Keratinocyte (primary cell): ENCODE measurements around the gene TMEM54.

Source experiments
- EZH2 ChIP-seq: IDR thresholded peaks from one replicate; pipeline ENCODE4 v1.6.1; 2012; ENCODE audit warnings: inconsistent platforms, mild to moderate bottlenecking, low read length, moderate library complexity
- TF ChIP-seq, protein P1 (sequence below), 3 experiments: IDR thresholded peaks in 1 of 3; conservative IDR thresholded peaks in 1 of 3; optimal IDR thresholded peaks in 1 of 3; 2 replicates in 2 of 3; 3 replicates in 1 of 3; pipeline versions ENCODE3 to v1.5.1; 2011; ENCODE audit warnings: low read length in 3 of 3, mild to moderate bottlenecking in 3 of 3, moderate library complexity in 2 of 3, control low read depth in 1 of 3, inconsistent platforms in 1 of 3; ENCODE audit not compliant: insufficient read depth in 2 of 3; ENCODE audit errors: extremely low read depth in 1 of 3

GRCh38 chr1:32864375-32865019 lies 36.7 kb downstream of the TMEM54 start:
- TF ChIP-seq, protein P1, sequence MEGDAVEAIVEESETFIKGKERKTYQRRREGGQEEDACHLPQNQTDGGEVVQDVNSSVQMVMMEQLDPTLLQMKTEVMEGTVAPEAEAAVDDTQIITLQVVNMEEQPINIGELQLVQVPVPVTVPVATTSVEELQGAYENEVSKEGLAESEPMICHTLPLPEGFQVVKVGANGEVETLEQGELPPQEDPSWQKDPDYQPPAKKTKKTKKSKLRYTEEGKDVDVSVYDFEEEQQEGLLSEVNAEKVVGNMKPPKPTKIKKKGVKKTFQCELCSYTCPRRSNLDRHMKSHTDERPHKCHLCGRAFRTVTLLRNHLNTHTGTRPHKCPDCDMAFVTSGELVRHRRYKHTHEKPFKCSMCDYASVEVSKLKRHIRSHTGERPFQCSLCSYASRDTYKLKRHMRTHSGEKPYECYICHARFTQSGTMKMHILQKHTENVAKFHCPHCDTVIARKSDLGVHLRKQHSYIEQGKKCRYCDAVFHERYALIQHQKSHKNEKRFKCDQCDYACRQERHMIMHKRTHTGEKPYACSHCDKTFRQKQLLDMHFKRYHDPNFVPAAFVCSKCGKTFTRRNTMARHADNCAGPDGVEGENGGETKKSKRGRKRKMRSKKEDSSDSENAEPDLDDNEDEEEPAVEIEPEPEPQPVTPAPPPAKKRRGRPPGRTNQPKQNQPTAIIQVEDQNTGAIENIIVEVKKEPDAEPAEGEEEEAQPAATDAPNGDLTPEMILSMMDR (optimal IDR thresholded peaks at IDR 0.05 in 1 of 3, IDR thresholded peaks at IDR 0.05 in 1 of 3, conservative IDR thresholded peaks at IDR 0.05 in 1 of 3; ENCODE audit: extremely low read depth in 1 of 3, insufficient read depth in 2 of 3, low read length in 3 of 3): no peak
- TF ChIP-seq EZH2: no peak
